IPS DF 19.7 (cell line): ENCODE data around the gene EIF2AK3.
A peak's percentile ranks its signal among the peaks of the same experiment; 100 is the strongest.
"Not testable (repeated sequence)": the region's sequence is repeated elsewhere in the genome, so short reads cannot be mapped to it uniquely, and the experiment has no call there.

ENCODE experiments used
- DNase-seq: peaks from one replicate; pipeline ENCODE4 v3.0.0-alpha.2; 2013; ENCODE audit warnings: low read depth, low spot score

EIF2AK3 gene

GRCh38 chr2:88597168-88597567 is 30.1 kb downstream of the EIF2AK3 start:
- no peak for DNase-seq

GRCh38 chr2:88596141-88596830 is 31.0 kb downstream of the EIF2AK3 start:
- DNase-seq, result no peak

GRCh38 chr2:88591698-88592097 is 35.6 kb downstream of the EIF2AK3 start:
- no peak for DNase-seq

- DNase-seq, result peak; percentile 12
Observed at GRCh38 chr2:88590998-88591613, 36.2 kb downstream of the EIF2AK3 start.

GRCh38 chr2:88585969-88586368 is 41.3 kb downstream of the EIF2AK3 start:
- DNase-seq, result no peak

- no peak for DNase-seq
Observed at GRCh38 chr2:88582030-88582429, 45.2 kb downstream of the EIF2AK3 start.

- DNase-seq, result no peak
Observed at GRCh38 chr2:88580088-88580487, 47.2 kb downstream of the EIF2AK3 start.

- DNase-seq, result no peak
Observed at GRCh38 chr2:88575630-88576029, 51.6 kb downstream of the EIF2AK3 start.

- no peak for DNase-seq
Observed at GRCh38 chr2:88575051-88575450, 52.2 kb downstream of the EIF2AK3 start.

GRCh38 chr2:88574445-88574844 is 52.8 kb downstream of the EIF2AK3 start:
- DNase-seq, result no peak

- DNase-seq, result no peak
Observed at GRCh38 chr2:88568179-88568578, 59.1 kb downstream of the EIF2AK3 start.

- no peak for DNase-seq
Observed at GRCh38 chr2:88564402-88564801, 62.9 kb downstream of the EIF2AK3 start.

GRCh38 chr2:88563129-88563528 is 64.1 kb downstream of the EIF2AK3 start:
- DNase-seq, result no peak

GRCh38 chr2:88561646-88562388 is 65.4 kb downstream of the EIF2AK3 start:
- DNase-seq, result no peak

- no peak for DNase-seq
Observed at GRCh38 chr2:88560619-88561307, 66.5 kb downstream of the EIF2AK3 start.

GRCh38 chr2:88557290-88557689 is 70.0 kb downstream of the EIF2AK3 start:
- DNase-seq, result no peak

GRCh38 chr2:88556026-88556425 is 71.2 kb downstream of the EIF2AK3 start:
- no peak for DNase-seq

GRCh38 chr2:88554189-88554588 is 73.1 kb downstream of the EIF2AK3 start:
- DNase-seq, result no peak

GRCh38 chr2:88549616-88550292 is 77.5 kb downstream of the EIF2AK3 start:
- DNase-seq, result no peak

GRCh38 chr2:88546291-88546690 is 81.0 kb downstream of the EIF2AK3 start:
- DNase-seq, result not testable (repeated sequence)

GRCh38 chr2:88545118-88545517 is 82.1 kb downstream of the EIF2AK3 start:
- DNase-seq, result no peak
